ENCODE measurements around the gene AMOTL1. TPM values are rescaled to one million over a fixed set of nuclear protein-coding genes. Genes with fewer than 3 reads are reported as not detected.
"Not testable (repeated sequence)": the region's sequence is repeated elsewhere in the genome, so short reads cannot be mapped to it uniquely, and the experiment has no call there.

The AMOTL1 gene
- total RNA-seq, 2 donors from 2014 or later: 0.06 to 0.34 TPM

GRCh38 chr11:94802501-94802900 is 34.3 kb downstream of the AMOTL1 start:
- H3K36me3 Mint-ChIP-seq (ENCODE audit: low read depth): no peaks in the 10 kb centered on the region
- H3K4me1 Mint-ChIP-seq: no peaks in the 10 kb centered on the region
- H3K9me3 Mint-ChIP-seq: no peaks in the 10 kb centered on the region
- H3K4me3 Mint-ChIP-seq: no peak overlapping the region
- ATAC-seq (replicated peaks): no peak
- no peak overlapping the region for H3K27ac Mint-ChIP-seq
- H3K27me3 Mint-ChIP-seq: peaks cover 6% of the 10 kb centered on the region

- no peak overlapping the region for H3K4me3 Mint-ChIP-seq
- H3K4me1 Mint-ChIP-seq: no peaks in the 10 kb centered on the region
- H3K9me3 Mint-ChIP-seq: no peaks in the 10 kb centered on the region
- no peak for ATAC-seq (replicated peaks)
- H3K36me3 Mint-ChIP-seq (ENCODE audit: low read depth): no peaks in the 10 kb centered on the region
- H3K27ac Mint-ChIP-seq: no peak overlapping the region
- H3K27me3 Mint-ChIP-seq: peaks cover 6% of the 10 kb centered on the region
These were observed 35.3 kb downstream of the AMOTL1 start for GRCh38 chr11:94803491-94803890.

GRCh38 chr11:94804874-94805273 is 36.7 kb downstream of the AMOTL1 start:
- Mint-ChIP-seq H3K36me3 (ENCODE audit: low read depth) (no peaks in the 10 kb centered on the region), H3K27me3 (peaks cover 6% of the 10 kb centered on the region), H3K4me1 (no peaks in the 10 kb centered on the region), H3K4me3 (no peak overlapping the region), H3K9me3 (no peaks in the 10 kb centered on the region), H3K27ac (no peak overlapping the region)
- ATAC-seq (replicated peaks): no peak

DNA sequence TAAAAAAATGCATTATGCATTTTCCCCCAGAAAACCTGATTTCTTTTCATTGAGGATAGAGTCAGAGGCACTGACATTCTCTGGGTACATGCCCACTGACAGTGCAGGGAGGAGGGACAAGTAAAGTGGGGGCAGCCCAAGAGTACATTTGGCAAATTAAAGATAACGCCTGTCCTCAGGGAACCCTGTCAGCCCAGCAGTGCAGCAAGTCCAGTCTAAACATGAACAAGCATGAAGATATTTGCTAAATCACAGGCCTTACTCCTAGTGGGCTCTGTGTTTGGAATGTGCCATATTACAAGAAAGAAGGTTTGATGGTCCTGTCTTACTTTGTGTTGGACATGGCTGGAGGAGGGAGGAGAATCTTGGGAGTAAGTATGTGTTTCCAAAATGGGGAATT is 37.9 kb downstream of the AMOTL1 start:
- Mint-ChIP-seq H3K27ac (no peak overlapping the region), H3K36me3 (ENCODE audit: low read depth) (no peaks in the 10 kb centered on the region)

GRCh38 chr11:94806419-94806818 is 38.3 kb downstream of the AMOTL1 start:
- Mint-ChIP-seq H3K27me3 (peaks cover under 1% of the 10 kb centered on the region), H3K27ac (no peak overlapping the region), H3K4me1 (no peaks in the 10 kb centered on the region), H3K36me3 (ENCODE audit: low read depth) (no peaks in the 10 kb centered on the region), H3K9me3 (no peaks in the 10 kb centered on the region), H3K4me3 (no peak overlapping the region)
- no peak for ATAC-seq (replicated peaks)

More for the DNA sequence above, 37.9 kb downstream of the AMOTL1 start:
- H3K9me3 Mint-ChIP-seq: no peaks in the 10 kb centered on the region
- peaks cover 5% of the 10 kb centered on the region for H3K27me3 Mint-ChIP-seq
- no peak for ATAC-seq (replicated peaks)
- H3K4me3 Mint-ChIP-seq: no peak overlapping the region
- H3K4me1 Mint-ChIP-seq: no peaks in the 10 kb centered on the region

- no peaks in the 10 kb centered on the region for H3K9me3 Mint-ChIP-seq
- ATAC-seq (replicated peaks): no peak
- no peaks in the 10 kb centered on the region for H3K36me3 Mint-ChIP-seq (ENCODE audit: low read depth)
- peaks cover 4% of the 10 kb centered on the region for H3K27me3 Mint-ChIP-seq
- H3K27ac Mint-ChIP-seq: no peak overlapping the region
- no peak overlapping the region for H3K4me3 Mint-ChIP-seq
- no peaks in the 10 kb centered on the region for H3K4me1 Mint-ChIP-seq
These were observed 41.1 kb downstream of the AMOTL1 start for GRCh38 chr11:94809251-94809650.

- not testable (repeated sequence) for H3K27ac Mint-ChIP-seq; H3K27me3 Mint-ChIP-seq; H3K4me3 Mint-ChIP-seq; ATAC-seq (replicated peaks); H3K9me3 Mint-ChIP-seq; H3K4me1 Mint-ChIP-seq; H3K36me3 Mint-ChIP-seq (ENCODE audit: low read depth)
These were observed 44.9 kb downstream of the AMOTL1 start for GRCh38 chr11:94812724-94813720.

DNA sequence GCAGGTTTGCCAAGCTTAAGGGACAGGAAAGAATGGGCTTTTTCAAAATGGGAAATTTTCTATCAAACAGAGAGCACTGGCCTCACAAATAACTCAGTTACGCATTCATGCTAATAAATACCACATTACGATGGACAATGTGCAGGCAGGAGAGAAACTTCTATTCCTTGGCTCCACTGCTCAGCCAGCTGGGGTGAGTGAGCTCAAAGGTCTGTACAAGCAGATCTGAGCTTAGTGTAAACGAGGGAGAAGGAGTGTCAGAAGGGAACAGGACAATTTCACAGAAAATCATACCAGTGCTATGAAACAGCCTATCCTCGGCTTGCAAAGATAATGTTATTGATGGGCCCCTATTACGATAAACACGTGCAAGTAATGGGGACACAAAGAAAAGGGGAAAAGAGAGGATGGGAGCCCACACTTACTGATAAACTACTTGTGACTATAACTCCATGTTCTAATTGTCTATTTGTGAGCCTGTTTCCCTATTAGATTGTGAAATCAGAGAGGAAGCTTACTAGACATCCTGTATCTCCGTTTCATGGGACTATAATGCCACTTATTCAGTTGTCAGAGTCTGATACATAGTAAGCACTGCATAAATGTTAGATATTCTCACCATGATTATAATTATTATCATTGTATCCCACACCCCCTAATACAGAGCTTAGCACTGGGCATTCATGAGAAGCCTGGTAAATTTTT is 46.3 kb downstream of the AMOTL1 start:
- H3K9me3 Mint-ChIP-seq: no peaks in the 10 kb centered on the region
- peaks cover 5% of the 10 kb centered on the region for H3K27me3 Mint-ChIP-seq
- H3K4me1 Mint-ChIP-seq: no peaks in the 10 kb centered on the region
- H3K36me3 Mint-ChIP-seq (ENCODE audit: low read depth): no peaks in the 10 kb centered on the region
- H3K4me3 Mint-ChIP-seq: no peak overlapping the region
- H3K27ac Mint-ChIP-seq: no peak overlapping the region
- no peak for ATAC-seq (replicated peaks)

DNA sequence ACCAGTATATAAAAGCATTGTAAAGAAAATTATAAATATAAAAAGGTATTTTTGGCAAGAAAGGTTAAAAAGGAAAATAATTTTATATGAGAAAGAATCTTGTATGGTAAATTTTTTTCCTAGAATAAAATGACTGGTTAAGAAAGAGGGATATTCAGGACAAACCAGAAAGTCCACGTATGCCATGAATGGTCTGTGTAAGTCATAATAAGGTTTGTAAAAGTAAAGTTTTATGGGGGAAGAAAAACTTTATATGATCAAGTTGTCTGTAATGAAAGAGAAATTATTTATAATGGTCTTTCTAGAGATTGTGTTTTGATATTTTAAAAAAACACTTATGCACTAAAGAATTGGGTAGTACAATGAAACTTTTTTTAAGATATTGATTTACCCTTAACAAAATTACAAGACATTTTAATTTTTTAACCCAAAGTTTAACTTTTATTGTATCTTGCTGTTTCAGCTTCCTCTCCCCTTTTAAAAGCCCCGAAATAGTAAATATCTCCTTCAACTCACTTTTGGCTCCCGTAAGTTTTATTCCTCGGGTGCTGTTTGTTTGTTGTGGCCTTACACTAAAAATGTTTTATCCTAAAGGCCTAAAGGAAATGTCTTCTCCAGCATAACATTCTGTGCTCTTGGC is 47.7 kb downstream of the AMOTL1 start:
- H3K27me3 Mint-ChIP-seq: peaks cover 5% of the 10 kb centered on the region
- H3K4me3 Mint-ChIP-seq: no peak overlapping the region
- H3K36me3 Mint-ChIP-seq (ENCODE audit: low read depth): no peaks in the 10 kb centered on the region
- no peaks in the 10 kb centered on the region for H3K4me1 Mint-ChIP-seq
- no peak overlapping the region for H3K27ac Mint-ChIP-seq
- ATAC-seq (replicated peaks): no peak
- no peaks in the 10 kb centered on the region for H3K9me3 Mint-ChIP-seq

DNA sequence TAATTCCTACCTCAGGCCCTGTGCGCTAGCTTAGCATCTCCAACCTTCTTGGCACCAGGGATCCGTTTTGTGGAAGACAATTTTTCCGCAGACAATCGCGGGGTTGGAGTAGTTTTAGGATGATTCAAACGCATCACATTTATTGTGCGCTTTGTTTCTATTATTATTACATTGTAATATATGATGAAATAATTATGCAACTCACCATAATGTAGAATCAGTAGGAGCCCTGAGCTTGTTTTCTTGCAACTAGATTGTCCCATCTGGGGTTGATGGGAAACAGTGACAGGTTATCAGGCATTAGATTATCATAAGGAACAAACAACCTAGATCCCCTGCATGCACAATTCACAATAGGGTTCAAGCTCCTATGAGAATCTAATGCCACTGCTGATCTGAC is 52.3 kb downstream of the AMOTL1 start:
- H3K27ac Mint-ChIP-seq: no peak overlapping the region
- no peak for ATAC-seq (replicated peaks)
- H3K4me1 Mint-ChIP-seq: no peaks in the 10 kb centered on the region
- H3K36me3 Mint-ChIP-seq (ENCODE audit: low read depth): no peaks in the 10 kb centered on the region
- H3K4me3 Mint-ChIP-seq: no peak overlapping the region
- peaks cover 3% of the 10 kb centered on the region for H3K27me3 Mint-ChIP-seq
- no peaks in the 10 kb centered on the region for H3K9me3 Mint-ChIP-seq

GRCh38 chr11:94821439-94821838 is 53.3 kb downstream of the AMOTL1 start:
- Mint-ChIP-seq H3K4me1 (no peaks in the 10 kb centered on the region), H3K9me3 (no peaks in the 10 kb centered on the region), H3K27me3 (peaks cover 3% of the 10 kb centered on the region), H3K27ac (no peak overlapping the region), H3K4me3 (no peak overlapping the region), H3K36me3 (ENCODE audit: low read depth) (no peaks in the 10 kb centered on the region)
- no peak for ATAC-seq (replicated peaks)

GRCh38 chr11:94822080-94822479 is 53.9 kb downstream of the AMOTL1 start:
- Mint-ChIP-seq H3K4me3 (no peak overlapping the region), H3K27ac (no peak overlapping the region), H3K36me3 (ENCODE audit: low read depth) (no peaks in the 10 kb centered on the region), H3K4me1 (no peaks in the 10 kb centered on the region), H3K9me3 (no peaks in the 10 kb centered on the region), H3K27me3 (peaks cover 3% of the 10 kb centered on the region)
- ATAC-seq (replicated peaks): no peak

- Mint-ChIP-seq H3K4me1 (no peaks in the 10 kb centered on the region), H3K4me3 (no peak overlapping the region), H3K27me3 (peaks cover 8% of the 10 kb centered on the region), H3K9me3 (no peaks in the 10 kb centered on the region), H3K36me3 (ENCODE audit: low read depth) (no peaks in the 10 kb centered on the region), H3K27ac (no peak overlapping the region)
- no peak for ATAC-seq (replicated peaks)
These were observed 55.1 kb downstream of the AMOTL1 start for GRCh38 chr11:94823102-94823732.

- no peaks in the 10 kb centered on the region for H3K9me3 Mint-ChIP-seq
- no peaks in the 10 kb centered on the region for H3K4me1 Mint-ChIP-seq
- H3K36me3 Mint-ChIP-seq (ENCODE audit: low read depth): no peaks in the 10 kb centered on the region
- no peak overlapping the region for H3K4me3 Mint-ChIP-seq
- no peak for ATAC-seq (replicated peaks)
- no peak overlapping the region for H3K27ac Mint-ChIP-seq
- peaks cover 12% of the 10 kb centered on the region for H3K27me3 Mint-ChIP-seq
These were observed 56.9 kb downstream of the AMOTL1 start for GRCh38 chr11:94825031-94825430.

All from activated T-helper 17 cell treated with anti-CD3 and anti-CD28 coated beads, Interleukin-2, amount 50 U/mL, for 72 hours (primary cell).